GM12872 (cell line): ENCODE data around the gene KDM1B.

ENCODE experiments used
- TF ChIP-seq, protein P1 (sequence below): IDR thresholded peaks from 3 replicates; pipeline ENCODE4 v1.5.1; 2011; ENCODE audit warnings: low read depth, mild to moderate bottlenecking, low read length, moderate library complexity; ENCODE audit not compliant: insufficient read depth

Gene KDM1B

GRCh38 chr6:18139935-18140621 is 15.1 kb upstream of the KDM1B start:
- TF ChIP-seq, protein P1, sequence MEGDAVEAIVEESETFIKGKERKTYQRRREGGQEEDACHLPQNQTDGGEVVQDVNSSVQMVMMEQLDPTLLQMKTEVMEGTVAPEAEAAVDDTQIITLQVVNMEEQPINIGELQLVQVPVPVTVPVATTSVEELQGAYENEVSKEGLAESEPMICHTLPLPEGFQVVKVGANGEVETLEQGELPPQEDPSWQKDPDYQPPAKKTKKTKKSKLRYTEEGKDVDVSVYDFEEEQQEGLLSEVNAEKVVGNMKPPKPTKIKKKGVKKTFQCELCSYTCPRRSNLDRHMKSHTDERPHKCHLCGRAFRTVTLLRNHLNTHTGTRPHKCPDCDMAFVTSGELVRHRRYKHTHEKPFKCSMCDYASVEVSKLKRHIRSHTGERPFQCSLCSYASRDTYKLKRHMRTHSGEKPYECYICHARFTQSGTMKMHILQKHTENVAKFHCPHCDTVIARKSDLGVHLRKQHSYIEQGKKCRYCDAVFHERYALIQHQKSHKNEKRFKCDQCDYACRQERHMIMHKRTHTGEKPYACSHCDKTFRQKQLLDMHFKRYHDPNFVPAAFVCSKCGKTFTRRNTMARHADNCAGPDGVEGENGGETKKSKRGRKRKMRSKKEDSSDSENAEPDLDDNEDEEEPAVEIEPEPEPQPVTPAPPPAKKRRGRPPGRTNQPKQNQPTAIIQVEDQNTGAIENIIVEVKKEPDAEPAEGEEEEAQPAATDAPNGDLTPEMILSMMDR, result no peak

DNA sequence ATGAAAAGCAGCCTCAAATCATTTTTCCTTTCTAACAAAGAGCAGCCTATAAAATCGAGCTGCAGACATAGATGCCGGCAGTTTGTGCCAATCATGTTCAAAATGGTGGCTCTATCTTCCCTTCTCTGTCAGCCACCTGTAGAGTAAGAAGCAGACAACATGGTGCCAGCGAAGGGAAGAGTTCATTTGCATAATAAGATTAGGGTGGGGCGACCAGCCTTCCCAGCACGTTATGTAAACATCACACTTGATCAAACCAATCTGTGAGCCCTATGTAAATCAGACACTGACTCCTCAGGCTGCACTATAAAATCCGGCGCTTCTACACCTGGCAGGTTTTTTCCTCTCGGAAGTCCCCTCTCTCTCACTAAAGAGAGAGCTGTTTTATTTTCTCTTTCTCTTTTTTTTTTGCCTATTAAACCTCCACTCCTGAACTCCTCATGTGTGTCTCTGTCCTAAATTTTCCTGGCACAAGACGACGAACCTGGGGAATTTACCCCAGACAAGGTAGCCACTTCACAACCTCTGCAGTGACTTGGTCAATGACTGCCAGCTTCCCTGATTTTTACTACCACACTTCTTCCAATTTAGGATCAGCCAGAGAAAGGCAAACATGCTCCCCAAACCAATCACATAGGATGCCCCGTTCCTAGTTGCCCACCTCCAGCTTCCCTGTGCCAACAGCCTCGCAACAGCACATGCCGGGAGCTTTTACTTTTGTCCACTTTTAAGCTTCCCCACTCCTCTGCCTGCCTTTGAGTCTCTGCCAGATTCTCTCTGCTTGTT is 13.2 kb upstream of the KDM1B start:
- TF ChIP-seq, protein P1, result no peak

GRCh38 chr6:18142591-18142861 is 12.7 kb upstream of the KDM1B start:
- TF ChIP-seq, protein P1, result no peak

GRCh38 chr6:18147160-18147559 is 8.1 kb upstream of the KDM1B start:
- TF ChIP-seq, protein P1, result no peak

DNA sequence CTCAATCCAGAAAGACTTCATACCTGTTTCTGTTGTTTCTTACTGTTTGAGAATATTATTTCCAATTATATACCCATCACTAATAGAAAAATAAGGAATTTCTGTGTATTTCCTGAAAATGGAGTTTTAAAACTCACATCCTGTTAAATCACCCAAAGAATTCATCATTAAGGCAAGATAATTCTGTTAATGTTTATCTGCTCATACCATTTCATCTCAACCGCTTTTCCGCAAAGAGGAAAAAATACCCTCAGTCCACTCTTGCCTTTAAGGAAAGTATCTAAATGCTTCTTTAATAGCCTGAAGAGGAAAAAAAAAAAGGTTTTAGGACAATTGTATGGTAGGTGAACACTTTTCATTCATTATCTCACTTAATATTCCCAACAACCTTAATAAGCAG is 7.6 kb upstream of the KDM1B start:
- TF ChIP-seq, protein P1, result no peak

DNA sequence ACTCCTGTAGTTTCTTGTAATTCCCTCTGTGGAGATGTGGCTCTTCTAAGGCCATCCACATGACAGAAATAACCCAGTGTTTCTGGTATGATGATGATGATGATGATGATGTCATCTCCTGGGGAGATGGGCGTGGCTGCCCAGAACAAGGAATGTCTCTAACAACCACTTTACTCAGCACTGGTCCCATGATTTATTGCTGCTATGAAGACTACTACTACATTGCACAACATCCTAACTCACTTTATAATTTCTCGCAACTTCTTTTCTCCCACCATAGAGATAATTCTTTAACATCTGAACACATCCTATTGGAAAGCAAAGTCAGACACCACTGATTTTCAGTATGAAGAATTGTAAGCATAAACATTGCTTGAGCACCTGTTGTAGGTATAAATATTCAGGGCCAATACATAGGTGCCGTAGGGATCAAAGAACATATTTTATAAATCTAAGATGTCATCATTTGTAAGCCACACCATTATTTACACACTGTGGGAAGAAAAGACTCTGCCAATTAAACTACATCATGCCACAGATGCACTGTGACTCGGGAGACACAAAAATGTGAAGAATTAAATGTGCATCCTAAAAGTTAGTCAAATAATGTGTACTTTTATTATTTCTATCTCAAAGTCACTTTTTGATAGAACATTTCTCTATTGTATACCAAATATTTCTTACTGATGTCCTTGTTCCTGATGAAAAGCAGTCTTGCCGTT is 6.8 kb upstream of the KDM1B start:
- TF ChIP-seq, protein P1, result no peak

DNA sequence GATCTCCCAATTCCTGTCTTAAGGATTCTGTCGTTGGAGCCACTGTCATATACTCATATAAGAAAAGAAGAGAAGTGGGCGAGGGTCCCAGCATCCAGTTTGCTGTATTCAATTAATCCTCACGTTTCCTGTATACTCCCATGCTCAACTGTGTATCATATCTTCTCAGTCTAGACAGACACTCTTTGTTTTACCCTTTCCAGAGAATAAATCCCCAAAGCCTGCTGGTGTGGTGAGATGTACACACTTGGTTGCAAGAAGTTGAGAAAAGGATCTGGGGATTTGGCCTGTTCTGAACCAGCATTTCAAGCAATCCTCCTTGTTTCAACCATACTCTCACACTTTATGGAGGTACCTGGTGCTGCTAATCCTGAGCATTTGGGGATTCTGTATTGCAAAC is 3.4 kb upstream of the KDM1B start:
- TF ChIP-seq, protein P1, result no peak
